Mesothelial cell of epicardium (in vitro differentiated cells): ENCODE data around the gene ZNF408. TPM values are rescaled to one million over a fixed set of nuclear protein-coding genes. Genes with fewer than 3 reads are reported as not detected.

Experiments
- DNase-seq, 2 experiments: peaks; one replicate each; pipeline ENCODE4 v3.0.0; 2021; ENCODE audit warnings: low spot score in 2 of 2; ENCODE audit not compliant: unreplicated experiment in 2 of 2
- H3K27ac Mint-ChIP-seq: 2 replicates; pipeline ENCODE4 v1.8.0; 2021; ENCODE audit warnings: mixed read lengths
- H3K27me3 Mint-ChIP-seq: 2 replicates; pipeline ENCODE4 v1.8.0; 2021; ENCODE audit warnings: low read depth, mixed read lengths
- H3K36me3 Mint-ChIP-seq: 2 replicates; pipeline ENCODE4 v1.8.0; 2021; ENCODE audit warnings: mixed read lengths
- H3K4me1 Mint-ChIP-seq: 2 replicates; pipeline ENCODE4 v1.8.0; 2021; ENCODE audit warnings: mixed read lengths
- H3K4me3 Mint-ChIP-seq: 2 replicates; pipeline ENCODE4 v1.8.0; 2021; ENCODE audit warnings: mild to moderate bottlenecking, moderate library complexity, mixed read lengths
- H3K9me3 Mint-ChIP-seq: 2 replicates; pipeline ENCODE4 v1.8.0; 2021; ENCODE audit warnings: mixed read lengths
- CTCF ChIP-seq: fragments of 200-600 bp; sonication (generic); IDR thresholded peaks from one replicate; pipeline ENCODE4 v1.5.0; 2021; ENCODE audit warnings: antibody characterized with exemption; ENCODE audit not compliant: unreplicated experiment
- total RNA-seq: library from RNA; stranded (reverse); gene quantifications from 3 replicates; pipeline ENCODE4 v1.2.1, GENCODE V29; 2021

ZNF408 gene
- total RNA-seq, 1 donor from 2014 or later: 16.2 TPM

- Mint-ChIP-seq H3K27me3 (no peaks in the 10 kb centered on the region), H3K4me3 (no peak overlapping the region), H3K36me3 (no peaks in the 10 kb centered on the region), H3K9me3 (no peaks in the 10 kb centered on the region), H3K27ac (no peak overlapping the region), H3K4me1 (no peaks in the 10 kb centered on the region)
- no peak for DNase-seq
- TF ChIP-seq CTCF: no peak
These were observed 32.4 kb downstream of the ZNF408 start for GRCh38 chr11:46733234-46733633.

GRCh38 chr11:46736146-46736545, 35.3 kb downstream of the ZNF408 start:
- H3K4me1 Mint-ChIP-seq: no peaks in the 10 kb centered on the region
- TF ChIP-seq CTCF: no peak
- no peak overlapping the region for H3K4me3 Mint-ChIP-seq
- H3K27ac Mint-ChIP-seq: no peak overlapping the region
- no peak for DNase-seq
- H3K27me3 Mint-ChIP-seq: no peaks in the 10 kb centered on the region
- peaks cover 14% of the 10 kb centered on the region for H3K36me3 Mint-ChIP-seq
- no peaks in the 10 kb centered on the region for H3K9me3 Mint-ChIP-seq

- H3K36me3 Mint-ChIP-seq: peaks cover 19% of the 10 kb centered on the region
- H3K4me3 Mint-ChIP-seq: no peak overlapping the region
- DNase-seq: no peak
These were observed 35.8 kb downstream of the ZNF408 start for GRCh38 chr11:46736615-46737014.

GRCh38 chr11:46737699-46738098, 36.9 kb downstream of the ZNF408 start:
- H3K4me3 Mint-ChIP-seq: no peak overlapping the region

More at GRCh38 chr11:46736615-46737014, 35.8 kb downstream of the ZNF408 start:
- H3K9me3 Mint-ChIP-seq: no peaks in the 10 kb centered on the region
- no peaks in the 10 kb centered on the region for H3K27me3 Mint-ChIP-seq
- no peaks in the 10 kb centered on the region for H3K4me1 Mint-ChIP-seq
- no peak overlapping the region for H3K27ac Mint-ChIP-seq
- no peak for TF ChIP-seq CTCF

GRCh38 chr11:46738887-46739286, 38.1 kb downstream of the ZNF408 start:
- TF ChIP-seq CTCF: no peak
- H3K9me3 Mint-ChIP-seq: no peaks in the 10 kb centered on the region
- H3K27ac Mint-ChIP-seq: no peak overlapping the region
- no peaks in the 10 kb centered on the region for H3K27me3 Mint-ChIP-seq
- peaks cover 40% of the 10 kb centered on the region for H3K36me3 Mint-ChIP-seq
- DNase-seq: no peak
- no peaks in the 10 kb centered on the region for H3K4me1 Mint-ChIP-seq
- no peak overlapping the region for H3K4me3 Mint-ChIP-seq

More at GRCh38 chr11:46737699-46738098, 36.9 kb downstream of the ZNF408 start:
- TF ChIP-seq CTCF: no peak
- Mint-ChIP-seq H3K9me3 (no peaks in the 10 kb centered on the region), H3K4me1 (no peaks in the 10 kb centered on the region), H3K27ac (no peak overlapping the region), H3K27me3 (no peaks in the 10 kb centered on the region), H3K36me3 (peaks cover 30% of the 10 kb centered on the region)
- no peak for DNase-seq
